ENCODE measurements around the gene LRRC4.

GRCh38 chr7:128069373-128070364, 38.4 kb upstream of the LRRC4 start:
- no peak for TF ChIP-seq CTCF (IDR thresholded peaks at IDR 0.05)
- no peak for TF ChIP-seq POLR2A (IDR thresholded peaks at IDR 0.05)
- no peak for TF ChIP-seq EP300 (IDR thresholded peaks at IDR 0.05)

Measured in sigmoid colon (tissue), 4 donors.